ENCODE measurements around the gene STK32B.

DNA sequence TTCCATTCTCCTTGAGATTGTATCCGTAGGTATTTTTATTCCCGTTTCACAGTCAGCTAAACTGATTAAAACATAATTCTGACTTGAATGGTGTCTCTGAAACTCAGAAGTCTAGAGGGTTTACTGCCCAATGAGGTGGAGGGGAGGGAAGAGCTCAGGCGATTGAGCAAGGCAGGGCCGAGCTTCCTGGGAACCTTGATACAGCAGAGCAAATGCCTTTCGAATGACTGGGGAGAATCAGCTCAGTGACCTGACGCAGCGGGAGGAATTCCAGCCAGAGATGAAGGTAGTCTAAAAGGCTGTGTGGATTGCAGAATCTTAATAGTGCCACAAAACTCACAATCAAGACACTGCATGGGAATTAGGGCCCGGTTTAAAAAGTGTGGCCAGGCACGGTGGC, 423.5 kb downstream of the STK32B start:
- TF ChIP-seq NFE2L2 (IDR thresholded peaks at IDR 0.05; ENCODE audit: low read depth, low read length) (no peak), CTCF (conservative IDR thresholded peaks at IDR 0.05; ENCODE audit: low read depth, low read length) (no peak), USF2 (IDR thresholded peaks at IDR 0.05; ENCODE audit: low read depth, low read length) (no peak), FOS (IDR thresholded peaks at IDR 0.05; ENCODE audit: low read depth, low read length) (no peak), POLR2A (IDR thresholded peaks at IDR 0.05; ENCODE audit: low read depth, low read length) (no peak), RAD21 (IDR thresholded peaks at IDR 0.05; ENCODE audit: low read length) (no peak), MAZ (IDR thresholded peaks at IDR 0.05; ENCODE audit: borderline replicate concordance, low read depth, low read length) (no peak), SMC3 (IDR thresholded peaks at IDR 0.05; ENCODE audit: low read depth, low read length) (no peak)
